T47D (cell line): ENCODE measurements around the gene FAM98B.

ENCODE experiments used
- DNase-seq, 2 experiments: peaks; one replicate each; pipeline versions ENCODE4 v3.0.0 to v3.0.0-alpha.2; 2011 to 2012; ENCODE audit warnings: low read depth in 1 of 2, low spot score in 1 of 2
- JUND ChIP-seq: IDR thresholded peaks from 2 replicates; pipeline ENCODE4 v1.6.1; 2012; ENCODE audit warnings: low read depth
- in situ Hi-C: cut with HindIII; loops from 2 replicates; pipeline ENCODE4 v1.10.0; 2016; ENCODE audit warnings: low sequenced_read_pairs, low pct_unique_long_range_greater_than_20kb

FAM98B gene

GRCh38 chr15:38471974-38472373, 18.0 kb downstream of the FAM98B start:
- in situ Hi-C loops: no loop called here
- TF ChIP-seq JUND: no peak
- DNase-seq: no peak

GRCh38 chr15:38474155-38474757, 20.3 kb downstream of the FAM98B start:
- in situ Hi-C loops: no loop called here
- DNase-seq: peak; percentile 10 to 78
- TF ChIP-seq JUND: no peak

GRCh38 chr15:38475361-38475760, 21.4 kb downstream of the FAM98B start:
- in situ Hi-C loops: no loop called here
- DNase-seq: no peak
- TF ChIP-seq JUND: no peak

GRCh38 chr15:38476120-38476519, 22.2 kb downstream of the FAM98B start:
- DNase-seq: no peak
- in situ Hi-C loops: no loop called here
- TF ChIP-seq JUND: no peak

GRCh38 chr15:38477637-38478036, 23.7 kb downstream of the FAM98B start:
- in situ Hi-C loops: no loop called here
- TF ChIP-seq JUND: no peak
- DNase-seq: no peak

- TF ChIP-seq JUND: no peak
These were observed 25.3 kb downstream of the FAM98B start for GRCh38 chr15:38479266-38479665.

GRCh38 chr15:38479756-38480155, 25.8 kb downstream of the FAM98B start:
- in situ Hi-C loops: no loop called here
- DNase-seq: no peak
- no peak for TF ChIP-seq JUND

More at GRCh38 chr15:38479266-38479665, 25.3 kb downstream of the FAM98B start:
- in situ Hi-C loops: no loop called here
- DNase-seq: no peak

- no peak for TF ChIP-seq JUND
- in situ Hi-C loops: no loop called here
These were observed 27.2 kb downstream of the FAM98B start for GRCh38 chr15:38481113-38481512.

GRCh38 chr15:38481761-38482160, 27.8 kb downstream of the FAM98B start:
- TF ChIP-seq JUND: no peak
- no peak for DNase-seq
- in situ Hi-C loops: no loop called here

More at GRCh38 chr15:38481113-38481512, 27.2 kb downstream of the FAM98B start:
- no peak for DNase-seq

GRCh38 chr15:38482572-38482971, 28.6 kb downstream of the FAM98B start:
- in situ Hi-C loops: no loop called here

GRCh38 chr15:38486936-38487335, 33.0 kb downstream of the FAM98B start:
- in situ Hi-C loops: no loop called here
- TF ChIP-seq JUND: no peak
- DNase-seq: no peak

More at GRCh38 chr15:38482572-38482971, 28.6 kb downstream of the FAM98B start:
- TF ChIP-seq JUND: no peak
- DNase-seq: no peak

GRCh38 chr15:38487378-38487777, 33.5 kb downstream of the FAM98B start:
- no peak for DNase-seq
- no peak for TF ChIP-seq JUND
- in situ Hi-C loops: no loop called here

GRCh38 chr15:38490242-38490922, 36.5 kb downstream of the FAM98B start:
- in situ Hi-C loops: no loop called here
- TF ChIP-seq JUND: no peak
- DNase-seq: no peak
